GM23338 (cell line): ENCODE data around the gene MAPK12. TPM values are rescaled to one million over a fixed set of nuclear protein-coding genes. Genes with fewer than 3 reads are reported as not detected.

Experiments used
- ATAC-seq: fragments of 200-7000 bp; cut with Tn5 transposase; 3 replicates; pipeline ENCODE4 v1.9.1; 2020
- DNase-seq: peaks from one replicate; pipeline ENCODE4 v3.0.0-alpha.2; 2015; ENCODE audit warnings: low spot score
- H2AFZ ChIP-seq: fragments of 200-600 bp; sonication (generic); 2 replicates; pipeline ENCODE4 v1.8.0; 2016; ENCODE audit warnings: antibody characterized with exemption, mild to moderate bottlenecking, moderate library complexity
- H3F3A ChIP-seq: fragments of 200-600 bp; sonication (generic); replicated peaks from 2 replicates; pipeline ENCODE4 v1.8.0; 2017; ENCODE audit warnings: antibody characterized with exemption, mixed run types, low read depth
- H3K27ac ChIP-seq: fragments of 200-600 bp; sonication (generic); 2 replicates; pipeline ENCODE4 v1.6.1; 2016; ENCODE audit warnings: low read depth
- H3K27me3 ChIP-seq: fragments of 200-600 bp; sonication (generic); 2 replicates; pipeline ENCODE4 v1.8.0; 2016; ENCODE audit warnings: mild to moderate bottlenecking, mixed run types, moderate library complexity; ENCODE audit not compliant: insufficient read depth
- H3K36me3 ChIP-seq: fragments of 200-600 bp; sonication (generic); 2 replicates; pipeline ENCODE4 v1.8.0; 2016; ENCODE audit warnings: mild to moderate bottlenecking; ENCODE audit not compliant: insufficient read depth
- H3K4me1 ChIP-seq: fragments of 200-600 bp; sonication (generic); 2 replicates; pipeline ENCODE4 v1.8.0; 2016; ENCODE audit warnings: mild to moderate bottlenecking, moderate library complexity; ENCODE audit not compliant: insufficient read depth
- H3K4me2 ChIP-seq: fragments of 200-600 bp; sonication (generic); 2 replicates; pipeline ENCODE4 v1.7.1; 2017; ENCODE audit warnings: mixed run types
- H3K4me3 ChIP-seq: fragments of 200-600 bp; sonication (generic); 2 replicates; pipeline ENCODE4 v1.6.1; 2016; ENCODE audit warnings: mixed run types
- H3K79me2 ChIP-seq: fragments of 200-600 bp; sonication (generic); replicated peaks from 2 replicates; pipeline ENCODE4 v1.8.0; 2017; ENCODE audit warnings: mild to moderate bottlenecking; ENCODE audit not compliant: insufficient read depth
- H3K9me2 ChIP-seq: fragments of 200-600 bp; sonication (generic); 2 replicates; pipeline ENCODE4 v1.8.0; 2017; ENCODE audit not compliant: insufficient read depth
- H4K20me1 ChIP-seq: fragments of 200-600 bp; sonication (generic); replicated peaks from 2 replicates; pipeline ENCODE4 v1.8.0; 2017; ENCODE audit warnings: mild to moderate bottlenecking; ENCODE audit not compliant: insufficient read depth
- H3K27ac Mint-ChIP-seq: 2 replicates; pipeline ENCODE4 v1.8.0; 2020; ENCODE audit warnings: inconsistent platforms, mild to moderate bottlenecking, moderate library complexity, mixed read lengths
- H3K27me3 Mint-ChIP-seq: 3 replicates; pipeline ENCODE4 v1.8.0; 2022; ENCODE audit warnings: low read depth, mild to moderate bottlenecking, moderate library complexity, mixed read lengths, inconsistent platforms; ENCODE audit not compliant: insufficient read depth, poor library complexity
- H3K36me3 Mint-ChIP-seq: 3 replicates; pipeline ENCODE4 v1.8.0; 2021; ENCODE audit warnings: low read depth, mild to moderate bottlenecking, inconsistent platforms, moderate library complexity, mixed read lengths
- H3K4me1 Mint-ChIP-seq: 3 replicates; pipeline ENCODE4 v1.8.0; 2020; ENCODE audit warnings: mild to moderate bottlenecking, inconsistent platforms, mixed read lengths
- H3K4me3 Mint-ChIP-seq: 3 replicates; pipeline ENCODE4 v1.8.0; 2021; ENCODE audit warnings: moderate library complexity, mild to moderate bottlenecking, inconsistent platforms, mixed read lengths
- H3K9me3 Mint-ChIP-seq: 3 replicates; pipeline ENCODE4 v1.8.0; 2020; ENCODE audit warnings: moderate library complexity, mild to moderate bottlenecking, inconsistent platforms, mixed read lengths
- CREB1 ChIP-seq: fragments of 250-450 bp; sonication (Bioruptor Pico); IDR thresholded peaks from 2 replicates; pipeline ENCODE4 v1.5.0; 2020; ENCODE audit warnings: low read depth, mild to moderate bottlenecking, moderate library complexity
- CTCF ChIP-seq, 2 experiments: fragments of 200-600 bp in 1 of 2; sonication (generic) in 1 of 2; conservative IDR thresholded peaks; 2 replicates each; pipeline versions ENCODE4 v1.5.1 to v1.6.1; 2016 to 2017; ENCODE audit warnings: antibody characterized with exemption in 2 of 2, low read depth in 2 of 2, mild to moderate bottlenecking in 2 of 2, moderate library complexity in 1 of 2
- ETS1 ChIP-seq: IDR thresholded peaks from 2 replicates; pipeline ENCODE4 v1.6.1; 2016; ENCODE audit warnings: antibody characterized with exemption
- EZH2 ChIP-seq: fragments of 200-600 bp; sonication (generic); IDR thresholded peaks from one replicate; pipeline ENCODE4 v1.8.0; 2017; ENCODE audit warnings: antibody characterized with exemption, mild to moderate bottlenecking, low read depth; ENCODE audit not compliant: unreplicated experiment
- EZH2phosphoT487 ChIP-seq: fragments of 200-600 bp; sonication (generic); IDR thresholded peaks from one replicate; pipeline ENCODE4 v1.8.1; 2018; ENCODE audit warnings: antibody characterized with exemption; ENCODE audit not compliant: unreplicated experiment
- NANOG ChIP-seq: IDR thresholded peaks from 2 replicates; pipeline ENCODE4 v1.6.1; 2016; ENCODE audit warnings: antibody characterized with exemption, borderline replicate concordance
- POLR2AphosphoS5 ChIP-seq: IDR thresholded peaks from 2 replicates; pipeline ENCODE4 v1.6.1; 2016; ENCODE audit warnings: antibody characterized with exemption, low read depth
- ZNF114 ChIP-seq: fragments of 250-450 bp; sonication (Bioruptor Pico); IDR thresholded peaks from 2 replicates; pipeline ENCODE4 v1.5.0; 2020; ENCODE audit warnings: mild to moderate bottlenecking, moderate library complexity
- ZNF331 ChIP-seq: fragments of 250-450 bp; sonication (Bioruptor Pico); IDR thresholded peaks from 2 replicates; pipeline ENCODE4 v1.5.0; 2020; ENCODE audit warnings: low read depth, mild to moderate bottlenecking, moderate library complexity
- polyA plus RNA-seq: library from polyadenylated mRNA; unstranded; fragments of >200 nt; fragmentation: Nextera tagmentation; extraction: Ambion mirVana; gene quantifications from 2 replicates; pipeline ENCODE4 v1.2.1, GENCODE V29; 2016
- total RNA-seq: library from RNA; depleted of rRNA; stranded (reverse); fragments of >200 nt; shearing (Covaris generic); gene quantifications from 2 replicates; pipeline ENCODE4 v1.2.3, GENCODE V29; 2014

Gene MAPK12
- total and polyA plus RNA-seq, 2 experiments from 2014 or later: 10.4 to 26.1 TPM

DNA sequence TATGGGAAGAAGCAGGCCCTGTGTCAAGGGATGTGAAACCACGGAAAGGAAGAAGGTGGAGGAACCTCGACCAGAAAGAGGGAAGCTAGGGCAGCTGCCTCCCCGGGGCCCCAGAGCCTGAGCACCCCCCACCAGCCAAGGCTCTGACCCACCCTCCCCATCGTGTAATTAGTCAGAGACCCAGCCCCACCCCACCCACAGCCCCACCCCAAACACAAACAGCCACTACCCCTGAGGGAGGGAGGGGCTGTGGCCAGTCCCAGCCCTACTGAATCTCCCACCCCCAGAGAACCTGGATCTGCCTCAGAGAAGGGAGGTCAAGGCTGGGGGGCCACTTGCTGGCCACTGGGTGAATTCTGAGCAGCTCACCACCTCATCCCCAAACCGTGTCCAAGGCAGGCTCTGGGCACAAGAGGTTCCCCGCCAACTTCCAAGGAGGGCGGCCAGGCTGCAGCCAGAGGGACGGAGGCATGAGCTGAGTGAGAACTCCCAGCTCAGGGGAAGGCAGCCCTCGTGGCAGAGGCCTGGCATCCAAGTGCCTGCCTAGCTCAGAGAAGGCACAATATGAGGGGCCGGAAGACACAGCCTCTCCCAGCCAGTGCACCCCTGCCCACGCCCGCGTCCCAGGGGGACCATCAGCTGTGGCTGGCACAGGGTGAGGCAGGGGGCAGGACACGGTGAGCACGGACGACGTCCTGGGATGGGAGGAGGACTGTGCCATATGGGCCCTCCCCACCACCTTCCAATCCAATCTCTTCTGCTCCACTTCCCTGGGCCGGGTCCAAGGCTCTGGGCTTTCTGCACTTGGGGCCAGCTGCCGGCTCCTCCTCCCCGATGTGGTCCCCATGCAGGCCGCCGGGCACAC lies 43.3 kb upstream of the MAPK12 start:
- Histone ChIP-seq H3K4me3 (no peak overlapping the region), H3K4me2 (no peak overlapping the region)

GRCh38 chr22:50303848-50304527 lies 42.5 kb upstream of the MAPK12 start:
- Histone ChIP-seq H3K79me2 (no peaks in the 10 kb centered on the region), H3K4me1 (peaks cover 19% of the 10 kb centered on the region; the same call in 1 of the 2 replicates), H4K20me1 (peaks cover 5% of the 10 kb centered on the region), H3K4me3 (no peak overlapping the region), H3F3A (0 out of 2 replicates have a peak, but pooled peaks cover 6% of the 10 kb centered on the region), H2AFZ (no peak overlapping the region), H3K9me2 (no peaks in the 10 kb centered on the region), H3K27me3 (peaks cover 11% of the 10 kb centered on the region), H3K36me3 (no peaks in the 10 kb centered on the region), H3K4me2 (no peak overlapping the region), H3K27ac (no peak overlapping the region)
- peaks cover 24% of the 10 kb centered on the region for H3K27me3 Mint-ChIP-seq
- H3K36me3 Mint-ChIP-seq: no peaks in the 10 kb centered on the region
- ATAC-seq (peak; percentile 31), DNase-seq (peak; percentile 71)
- no peaks in the 10 kb centered on the region for H3K9me3 Mint-ChIP-seq
- no peak overlapping the region; the same call in 2 of the 3 replicates for H3K4me3 Mint-ChIP-seq
- H3K4me1 Mint-ChIP-seq: peaks cover 20% of the 10 kb centered on the region
- H3K27ac Mint-ChIP-seq: 0 out of 2 replicates have a peak overlapping the region, but pooled peaks have one; percentile 62
- no peak for TF ChIP-seq EZH2phosphoT487
- no peak for TF ChIP-seq CREB1
- TF ChIP-seq ETS1: no peak
- no peak for TF ChIP-seq ZNF114 (CRISPR knock-in tag)
- peak; percentile 8 to 16; a peak in 1 of 4 replicates for TF ChIP-seq CTCF (conservative IDR thresholded peaks at IDR 0.05; ENCODE audit: low read depth in 2 of 2)
- TF ChIP-seq ZNF331 (CRISPR knock-in tag): no peak

More for the DNA sequence above, 43.3 kb upstream of the MAPK12 start:
- H3K4me1 ChIP-seq: peaks cover 19% of the 10 kb centered on the region; the same call in 1 of the 2 replicates
- DNase-seq: no peak
- Mint-ChIP-seq H3K4me3 (no peak overlapping the region), H3K4me1 (peaks cover 20% of the 10 kb centered on the region), H3K27ac (0 out of 2 replicates have a peak overlapping the region, but pooled peaks have one; percentile 62), H3K27me3 (peaks cover 26% of the 10 kb centered on the region), H3K36me3 (no peaks in the 10 kb centered on the region), H3K9me3 (no peaks in the 10 kb centered on the region)
- no peaks in the 10 kb centered on the region for H3K36me3 ChIP-seq
- no peak for TF ChIP-seq POLR2AphosphoS5
- no peak for TF ChIP-seq CTCF (conservative IDR thresholded peaks at IDR 0.05; ENCODE audit: low read depth in 2 of 2)
- TF ChIP-seq NANOG: no peak
- TF ChIP-seq ZNF331 (CRISPR knock-in tag): no peak
- TF ChIP-seq EZH2: no peak
- TF ChIP-seq ETS1: no peak
- ATAC-seq: no peak
- H3K27ac ChIP-seq: no peak overlapping the region
- no peak overlapping the region for H2AFZ ChIP-seq
- peaks cover 11% of the 10 kb centered on the region for H3K27me3 ChIP-seq
- peaks cover 5% of the 10 kb centered on the region for H4K20me1 ChIP-seq
- no peaks in the 10 kb centered on the region for H3K9me2 ChIP-seq
- 0 out of 2 replicates have a peak, but pooled peaks cover 6% of the 10 kb centered on the region for H3F3A ChIP-seq
- H3K79me2 ChIP-seq: no peaks in the 10 kb centered on the region
